OCI-M1 (cell line): ENCODE results near the gene SLC12A7.

Experiments
- DNase-seq: peaks from one replicate; lab custom pipeline; 2025; lab: John Stamatoyannopoulos, UW

The SLC12A7 gene

GRCh38 chr5:1125030-1125357 lies 13.1 kb upstream of the SLC12A7 start:
- DNase-seq: no peak

GRCh38 chr5:1124205-1125029 lies 12.6 kb upstream of the SLC12A7 start:
- no peak for DNase-seq

GRCh38 chr5:1123418-1124147 lies 11.7 kb upstream of the SLC12A7 start:
- no peak for DNase-seq

GRCh38 chr5:1122511-1123294 lies 10.8 kb upstream of the SLC12A7 start:
- no peak for DNase-seq

GRCh38 chr5:1121891-1122290 lies 10.0 kb upstream of the SLC12A7 start:
- DNase-seq: no peak

- no peak for DNase-seq
Observed at GRCh38 chr5:1121044-1121443, 9.2 kb upstream of the SLC12A7 start.

- DNase-seq: no peak
Observed at GRCh38 chr5:1120236-1120999, 8.6 kb upstream of the SLC12A7 start.

- DNase-seq: no peak
Observed at GRCh38 chr5:1119312-1119831, 7.5 kb upstream of the SLC12A7 start.

- peak; percentile 50 for DNase-seq
Observed at GRCh38 chr5:1118738-1119137, 6.9 kb upstream of the SLC12A7 start.

GRCh38 chr5:1118231-1118698 lies 6.4 kb upstream of the SLC12A7 start:
- peak; percentile 71 for DNase-seq

- no peak for DNase-seq
Observed at GRCh38 chr5:1116977-1117376, 5.1 kb upstream of the SLC12A7 start.

GRCh38 chr5:1116109-1116740 lies 4.4 kb upstream of the SLC12A7 start:
- no peak for DNase-seq

- DNase-seq: no peak
Observed at GRCh38 chr5:1115123-1115815, 3.4 kb upstream of the SLC12A7 start.

- no peak for DNase-seq
Observed at GRCh38 chr5:1113805-1114586, 2.1 kb upstream of the SLC12A7 start.

- no peak for DNase-seq
Observed at GRCh38 chr5:1113332-1113690, 1.4 kb upstream of the SLC12A7 start.

- DNase-seq: no peak
Observed at GRCh38 chr5:1112596-1113331, 901 bp upstream of the SLC12A7 start.

GRCh38 chr5:1111241-1111726 lies 579 bp downstream of the SLC12A7 start:
- DNase-seq: peak; percentile 59

- DNase-seq: peak; percentile 32
Observed at GRCh38 chr5:1110307-1111240, 1.3 kb downstream of the SLC12A7 start.
